HG02759 (cell line): Measurements from ENCODE around the gene GABRG3.
"Not testable (repeated sequence)": the region's sequence is repeated elsewhere in the genome, so short reads cannot be mapped to it uniquely, and the experiment has no call there.

Experiments used
- ATAC-seq: cut with Tn5 transposase; IDR thresholded peaks from one replicate; pipeline ENCODE4 v1.9.1; 2021; ENCODE audit warnings: mild to moderate bottlenecking, moderate library complexity; ENCODE audit not compliant: unreplicated experiment

The GABRG3 gene

GRCh38 chr15:27170851-27171250 is 199.9 kb downstream of the GABRG3 start:
- ATAC-seq, result no peak

- no peak for ATAC-seq
Observed at GRCh38 chr15:27172821-27173220, 201.8 kb downstream of the GABRG3 start.

GRCh38 chr15:27175472-27176153 is 204.6 kb downstream of the GABRG3 start:
- no peak for ATAC-seq

GRCh38 chr15:27176785-27177406 is 205.9 kb downstream of the GABRG3 start:
- ATAC-seq, result no peak

GRCh38 chr15:27179789-27180188 is 208.8 kb downstream of the GABRG3 start:
- ATAC-seq, result no peak

- no peak for ATAC-seq
Observed at GRCh38 chr15:27182561-27183110, 211.7 kb downstream of the GABRG3 start.

- no peak for ATAC-seq
Observed at GRCh38 chr15:27183201-27183600, 212.2 kb downstream of the GABRG3 start.

GRCh38 chr15:27191515-27191914 is 220.5 kb downstream of the GABRG3 start:
- ATAC-seq, result not testable (repeated sequence)

- ATAC-seq, result no peak
Observed at GRCh38 chr15:27196691-27197090, 225.7 kb downstream of the GABRG3 start.

- no peak for ATAC-seq
Observed at GRCh38 chr15:27201425-27201824, 230.4 kb downstream of the GABRG3 start.

- ATAC-seq, result no peak
Observed at GRCh38 chr15:27210176-27210575, 239.2 kb downstream of the GABRG3 start.

GRCh38 chr15:27214032-27214431 is 243.1 kb downstream of the GABRG3 start:
- ATAC-seq, result no peak

GRCh38 chr15:27214961-27215360 is 244.0 kb downstream of the GABRG3 start:
- no peak for ATAC-seq

- no peak for ATAC-seq
Observed at GRCh38 chr15:27218426-27218825, 247.4 kb downstream of the GABRG3 start.

- ATAC-seq, result no peak
Observed at GRCh38 chr15:27219636-27220035, 248.7 kb downstream of the GABRG3 start.

GRCh38 chr15:27220199-27220598 is 249.2 kb downstream of the GABRG3 start:
- no peak for ATAC-seq

- no peak for ATAC-seq
Observed at GRCh38 chr15:27222479-27222878, 251.5 kb downstream of the GABRG3 start.

GRCh38 chr15:27223179-27223578 is 252.2 kb downstream of the GABRG3 start:
- ATAC-seq, result no peak

GRCh38 chr15:27231811-27232210 is 260.8 kb downstream of the GABRG3 start:
- ATAC-seq, result no peak

GRCh38 chr15:27232876-27233275 is 261.9 kb downstream of the GABRG3 start:
- no peak for ATAC-seq

- no peak for ATAC-seq
Observed at GRCh38 chr15:27234593-27234992, 263.6 kb downstream of the GABRG3 start.

- no peak for ATAC-seq
Observed at GRCh38 chr15:27235161-27235560, 264.2 kb downstream of the GABRG3 start.
